GM18858 (cell line): ENCODE results near the gene DYSF.
"Not testable (repeated sequence)": the region's sequence is repeated elsewhere in the genome, so short reads cannot be mapped to it uniquely, and the experiment has no call there.

ENCODE experiments used
- ATAC-seq: cut with Tn5 transposase; IDR thresholded peaks from one replicate; pipeline ENCODE4 v1.9.1; 2021; ENCODE audit not compliant: unreplicated experiment

The DYSF gene

DNA sequence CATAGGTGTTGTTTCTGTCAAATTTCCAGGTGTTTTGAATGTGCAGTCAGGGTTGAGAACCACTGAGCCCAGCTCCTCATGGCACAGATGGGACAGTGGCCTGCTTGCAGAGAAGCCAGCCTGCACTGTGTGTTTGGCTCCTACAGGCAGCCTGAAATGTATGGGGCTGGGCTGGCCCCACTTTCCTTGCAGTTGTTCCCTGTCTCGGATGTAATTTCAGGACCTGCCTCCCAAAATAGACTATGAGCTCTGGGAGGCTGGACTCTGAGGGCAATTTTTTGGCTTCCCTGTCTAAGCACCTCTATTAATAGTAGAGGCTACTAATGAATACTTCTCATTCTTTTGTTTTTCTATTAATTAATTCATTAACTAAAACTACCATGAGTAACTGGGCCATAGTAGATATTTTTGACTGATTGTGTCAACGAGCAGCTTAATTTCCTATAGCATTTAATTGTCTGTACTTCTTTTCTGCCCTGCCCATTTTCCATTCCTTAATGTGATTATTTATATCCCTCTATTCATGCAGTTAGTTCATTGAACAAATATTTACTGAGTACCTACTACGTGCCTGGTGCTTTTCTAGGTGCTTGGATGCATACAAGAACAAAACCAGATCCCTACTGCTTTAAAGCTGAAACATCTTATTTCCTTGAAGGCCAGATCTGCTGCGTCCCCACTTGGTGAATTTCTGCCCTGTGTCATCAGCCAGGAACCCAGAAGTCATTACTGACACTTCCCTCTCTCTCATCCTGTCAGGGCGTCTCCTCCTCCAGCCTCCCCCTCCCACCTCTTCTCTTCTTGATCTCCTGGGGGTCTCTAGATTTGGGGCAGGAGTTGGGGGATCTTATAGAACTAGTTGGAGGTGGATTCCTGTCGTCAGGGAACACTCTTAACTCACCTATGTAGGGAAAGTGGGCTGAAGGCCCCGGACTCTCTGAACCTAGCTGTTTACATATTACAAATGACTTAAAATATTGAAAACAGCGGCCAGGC is 16.3 kb downstream of the DYSF start:
- no peak for ATAC-seq

DNA sequence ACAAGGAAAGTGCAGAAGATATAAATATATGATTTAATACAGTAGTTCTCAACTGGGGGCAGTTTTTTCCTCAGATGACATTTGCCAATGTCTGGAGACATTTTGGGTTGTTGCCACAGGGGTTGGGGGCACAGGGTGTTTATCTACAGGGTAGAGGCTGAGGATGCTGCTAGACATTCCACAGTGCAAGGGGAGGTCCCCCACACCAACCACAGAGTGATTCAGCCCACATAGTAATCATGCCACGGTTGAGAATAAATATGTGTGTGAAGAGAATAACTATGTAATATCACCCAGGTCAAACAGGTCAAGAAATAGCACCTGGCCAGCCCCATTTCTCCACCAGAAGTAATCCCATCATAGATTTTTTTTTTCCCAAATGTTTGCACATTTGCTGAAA is 17.9 kb downstream of the DYSF start:
- ATAC-seq, result no peak

DNA sequence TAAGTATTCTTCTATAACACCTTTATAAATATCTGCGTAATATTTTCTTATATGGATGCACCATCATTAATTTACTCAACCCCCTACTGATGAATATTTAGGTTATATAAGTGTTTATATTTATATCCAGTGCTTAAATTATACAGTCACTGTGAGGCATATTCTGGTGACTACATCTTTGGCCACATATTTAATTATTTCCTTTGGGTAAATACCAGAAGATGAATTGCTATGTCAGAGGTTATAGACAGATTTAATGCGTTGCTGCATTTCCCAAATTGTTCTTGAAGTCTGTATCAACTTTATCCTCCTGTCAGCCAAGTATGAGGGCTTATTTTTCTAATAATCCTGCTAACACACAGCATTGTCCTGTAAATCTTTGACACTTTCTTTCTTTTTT is 18.7 kb downstream of the DYSF start:
- no peak for ATAC-seq

DNA sequence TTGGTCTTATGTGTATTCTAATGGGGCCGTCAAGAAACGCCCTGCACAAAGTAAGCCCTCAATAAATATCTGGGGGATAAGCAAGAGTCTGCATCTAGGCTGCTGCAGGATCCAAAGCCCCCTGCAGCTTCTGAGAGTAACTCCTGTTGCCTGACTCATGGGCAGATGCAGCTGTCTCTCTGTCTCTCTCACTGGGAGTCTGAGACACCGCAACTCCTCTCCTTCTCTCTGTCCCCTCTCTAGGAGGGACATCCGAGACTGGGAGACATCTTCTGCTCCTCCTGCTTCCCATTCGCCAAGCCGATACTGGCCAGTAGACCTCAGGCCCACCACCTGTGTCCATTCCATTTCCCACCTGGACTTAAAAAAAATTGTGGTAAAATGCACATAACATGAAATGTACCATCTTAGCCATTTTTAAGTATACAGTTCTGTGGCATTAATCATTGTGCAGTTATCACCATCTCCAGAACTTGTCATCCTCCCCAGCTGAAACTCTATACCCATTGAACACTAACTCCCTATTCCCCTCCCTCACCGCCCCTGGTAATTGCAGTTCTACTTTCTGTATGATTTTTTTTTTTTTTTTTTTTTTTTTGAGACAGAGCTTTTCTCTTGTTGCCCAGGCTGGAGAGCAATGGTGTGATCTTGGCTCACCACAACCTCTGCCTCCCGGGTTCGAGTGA is 20.1 kb downstream of the DYSF start:
- no peak for ATAC-seq

DNA sequence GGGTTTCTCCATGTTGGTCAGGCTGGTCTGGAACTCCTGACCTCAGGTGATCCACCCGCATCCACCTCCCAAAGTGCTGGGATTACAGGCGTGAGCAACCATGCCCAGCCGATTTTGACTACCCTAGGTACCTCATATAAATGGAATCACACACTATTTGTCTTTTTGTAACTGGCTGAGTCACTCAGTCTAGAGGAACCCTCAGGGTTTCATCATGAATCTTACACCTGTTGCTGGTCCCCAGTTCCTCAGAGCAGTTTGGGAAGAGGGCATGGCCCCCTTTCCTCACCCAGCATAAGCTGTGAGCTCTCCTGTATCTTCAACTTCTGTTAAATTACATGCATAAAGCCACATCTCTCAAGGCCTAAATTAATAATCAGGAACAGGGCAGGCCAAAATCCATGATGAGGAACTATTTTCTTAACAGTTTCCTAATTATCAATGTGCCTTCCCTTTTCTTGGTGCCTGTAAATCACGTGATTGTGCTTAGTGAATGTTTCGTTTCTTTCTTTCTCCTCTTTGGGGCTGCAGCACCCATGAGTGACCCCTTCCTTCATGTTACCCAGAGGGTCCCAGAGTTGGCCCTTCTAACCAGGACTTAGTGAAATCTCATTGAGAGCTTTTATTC is 20.9 kb downstream of the DYSF start:
- no peak for ATAC-seq

DNA sequence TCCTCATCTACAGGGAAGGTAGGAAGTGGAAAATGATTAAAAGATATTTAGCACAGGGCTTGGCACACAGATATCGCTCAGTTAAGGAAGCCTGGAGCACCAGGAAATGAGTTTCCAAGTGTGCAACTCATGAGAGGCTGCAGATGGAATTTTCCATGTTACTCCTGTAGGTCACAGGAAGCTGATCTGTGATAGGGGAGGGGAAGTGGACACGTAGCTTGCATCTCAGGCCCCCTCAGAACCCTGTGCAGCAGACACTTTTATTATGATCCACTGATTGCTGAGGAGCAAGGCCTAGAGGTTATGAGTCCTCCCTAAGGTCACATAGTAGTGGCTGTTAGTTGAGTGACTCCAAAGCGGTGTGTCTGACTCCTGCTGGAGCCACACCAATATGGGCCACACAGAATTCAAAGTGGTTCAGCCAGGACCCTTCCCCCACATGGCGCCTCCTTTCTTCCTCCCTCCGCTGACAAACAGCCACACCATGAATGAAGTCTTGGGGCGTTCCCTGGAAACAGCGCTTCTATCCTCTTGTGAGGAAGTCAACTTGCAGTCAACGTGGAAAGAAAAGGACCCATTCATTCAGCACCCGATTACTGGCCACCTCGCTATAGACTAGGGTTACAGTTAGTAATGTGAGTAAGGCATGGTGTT is 21.5 kb downstream of the DYSF start:
- no peak for ATAC-seq

DNA sequence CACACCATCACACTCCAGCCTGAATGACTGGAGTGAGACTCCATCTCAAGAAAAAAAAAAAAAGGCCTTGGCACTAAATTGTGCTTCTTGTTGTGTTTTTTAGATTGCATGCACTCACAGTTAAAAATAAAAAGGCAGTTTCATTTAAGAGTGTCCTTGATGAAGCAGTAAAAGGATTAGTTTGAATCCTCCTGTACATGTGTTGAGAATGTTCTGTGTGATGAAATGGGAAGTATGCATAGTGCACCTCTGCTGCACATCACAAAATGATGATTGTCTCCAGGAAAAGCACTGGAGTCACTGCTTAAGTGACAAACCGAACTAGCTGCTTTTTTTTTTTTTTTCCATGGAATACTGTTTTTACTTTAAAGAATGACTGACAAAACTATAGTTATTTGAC is 23.1 kb downstream of the DYSF start:
- ATAC-seq, result no peak

DNA sequence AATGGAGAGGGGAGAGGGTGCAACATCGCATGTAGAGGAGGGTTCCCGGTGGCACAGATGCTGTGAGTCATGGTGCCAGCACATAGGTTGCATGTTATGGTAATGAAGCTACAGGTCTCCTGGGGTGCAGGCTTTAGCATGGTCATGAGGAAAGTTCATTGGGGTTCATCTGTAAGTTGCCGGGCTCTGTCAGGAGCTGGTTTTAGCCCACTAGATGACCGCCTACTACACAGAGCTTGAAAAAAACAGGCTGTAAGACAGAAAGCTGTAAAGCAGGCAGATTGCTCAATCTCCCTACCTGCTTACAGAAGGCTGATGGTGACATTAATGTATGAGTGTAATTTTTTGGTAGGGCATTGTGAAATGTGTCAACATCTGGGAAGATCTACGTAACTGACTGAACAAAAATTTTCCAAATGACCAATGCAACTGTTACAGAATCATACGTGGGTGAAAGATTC is 23.9 kb downstream of the DYSF start:
- ATAC-seq, result no peak

DNA sequence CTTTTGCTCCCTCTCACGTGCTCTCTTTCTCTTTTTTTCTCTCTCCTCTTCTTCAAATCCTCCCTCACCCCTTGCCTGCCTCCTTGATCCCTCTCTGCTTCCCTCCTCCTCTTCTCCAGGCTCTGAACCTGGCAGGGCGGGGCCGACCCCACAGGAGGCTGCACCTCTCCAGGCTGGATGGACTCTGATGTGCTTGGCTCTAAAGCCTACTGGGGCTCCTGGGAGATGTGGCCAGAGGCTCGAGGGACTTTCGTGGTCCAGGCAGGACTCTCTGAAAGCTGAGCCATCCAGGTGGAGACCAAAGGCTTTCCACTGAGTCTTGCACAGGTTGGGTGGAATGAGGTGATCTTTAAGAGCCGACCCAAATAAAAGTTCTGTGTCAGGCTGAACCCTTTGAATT is 25.4 kb downstream of the DYSF start:
- ATAC-seq, result no peak

DNA sequence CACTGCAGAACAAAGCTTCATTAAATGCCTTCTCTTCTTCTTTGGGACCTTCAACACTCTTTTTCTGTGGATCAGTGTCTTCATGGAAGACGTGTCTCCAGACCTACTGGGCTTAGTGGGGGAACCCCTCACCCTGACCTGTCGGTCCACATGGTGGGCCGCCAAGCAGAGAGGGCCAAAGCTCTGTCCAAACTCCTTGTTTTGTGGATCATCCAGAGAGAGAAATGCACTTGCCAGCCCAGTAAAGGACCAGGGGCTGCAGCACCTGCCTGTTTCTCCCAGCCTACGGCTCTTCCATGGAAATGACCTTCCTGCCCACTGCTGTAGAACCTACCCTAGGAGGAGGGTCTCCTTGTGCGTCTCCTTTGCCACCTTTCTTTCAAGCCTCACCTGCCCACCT is 25.9 kb downstream of the DYSF start:
- ATAC-seq, result no peak

DNA sequence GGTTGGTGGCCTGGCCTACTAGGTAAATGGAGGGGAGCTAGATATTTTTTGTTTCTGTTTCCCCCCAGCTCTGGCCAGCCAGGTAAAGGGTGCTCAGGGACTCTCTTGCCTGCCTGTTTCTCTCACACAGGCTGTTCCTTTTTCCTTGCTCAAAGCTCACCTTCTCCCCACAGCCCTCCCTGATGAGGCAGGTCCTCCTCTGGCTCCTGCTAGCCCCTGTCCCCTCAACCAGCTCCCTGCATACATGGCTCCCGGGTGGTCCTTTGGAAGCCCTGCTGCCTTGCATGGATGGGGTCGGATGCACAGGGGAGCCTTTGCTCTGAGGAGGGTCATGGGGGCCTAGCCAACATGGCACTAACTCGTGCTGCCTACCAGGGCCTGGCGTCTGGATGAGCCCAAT is 27.8 kb downstream of the DYSF start:
- ATAC-seq, result no peak

DNA sequence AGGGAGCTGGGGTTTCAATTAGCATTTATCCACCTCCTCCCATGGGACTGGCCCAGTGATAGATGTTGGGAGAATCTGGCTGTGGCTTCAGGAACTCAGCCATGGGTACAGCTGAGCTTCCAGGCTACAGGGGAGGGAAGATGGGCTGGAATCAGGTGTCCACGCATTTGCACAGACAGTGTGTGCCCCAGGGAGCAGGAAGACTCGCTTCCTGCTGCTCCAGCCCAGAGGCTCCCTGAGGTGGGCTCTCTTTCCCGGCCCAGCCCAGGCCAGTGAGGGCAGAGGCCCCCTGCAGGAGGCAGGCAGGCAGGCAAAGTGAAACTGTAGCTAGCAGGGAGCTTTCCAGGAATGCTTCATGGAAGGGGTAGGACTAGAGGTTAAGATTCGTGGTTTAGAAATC is 28.7 kb downstream of the DYSF start:
- ATAC-seq, result no peak

DNA sequence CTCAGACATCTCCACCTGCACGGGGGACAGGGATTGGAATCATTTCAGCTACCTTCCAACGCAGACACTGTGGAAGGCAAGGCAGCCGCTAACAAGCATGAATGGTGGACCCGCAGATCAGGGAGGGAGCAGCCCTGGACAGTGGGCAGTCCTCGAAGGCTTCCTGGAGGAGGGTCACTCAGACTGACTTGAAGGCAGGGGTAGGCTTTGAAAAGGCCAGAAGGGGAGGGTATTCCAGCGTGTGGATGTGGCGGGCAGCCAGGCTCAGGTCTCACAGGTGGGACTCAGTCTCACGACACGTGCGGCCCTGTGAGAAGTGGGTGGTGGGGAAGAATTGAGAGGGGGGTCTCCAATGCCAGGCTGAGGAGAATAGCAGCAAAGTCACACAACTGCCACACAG is 29.9 kb downstream of the DYSF start:
- ATAC-seq, result no peak

DNA sequence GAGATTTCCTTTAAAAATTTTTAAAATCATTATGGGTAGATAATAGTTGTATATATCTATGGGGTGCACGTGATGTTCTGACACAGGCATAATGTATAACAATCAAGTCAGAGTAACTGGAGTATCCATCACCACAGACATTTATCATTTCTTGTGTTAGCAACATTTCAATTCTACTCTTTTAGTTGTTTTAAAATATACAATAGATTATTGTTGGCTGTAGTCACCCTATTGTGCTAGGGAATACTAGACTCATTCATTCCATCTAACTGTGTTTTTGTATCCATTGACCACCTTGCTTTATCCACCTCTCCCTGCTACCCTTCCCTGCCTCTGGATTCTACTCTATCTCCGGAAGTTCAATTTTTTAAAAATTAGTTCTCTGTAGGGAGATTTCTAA is 31.0 kb downstream of the DYSF start:
- no peak for ATAC-seq

DNA sequence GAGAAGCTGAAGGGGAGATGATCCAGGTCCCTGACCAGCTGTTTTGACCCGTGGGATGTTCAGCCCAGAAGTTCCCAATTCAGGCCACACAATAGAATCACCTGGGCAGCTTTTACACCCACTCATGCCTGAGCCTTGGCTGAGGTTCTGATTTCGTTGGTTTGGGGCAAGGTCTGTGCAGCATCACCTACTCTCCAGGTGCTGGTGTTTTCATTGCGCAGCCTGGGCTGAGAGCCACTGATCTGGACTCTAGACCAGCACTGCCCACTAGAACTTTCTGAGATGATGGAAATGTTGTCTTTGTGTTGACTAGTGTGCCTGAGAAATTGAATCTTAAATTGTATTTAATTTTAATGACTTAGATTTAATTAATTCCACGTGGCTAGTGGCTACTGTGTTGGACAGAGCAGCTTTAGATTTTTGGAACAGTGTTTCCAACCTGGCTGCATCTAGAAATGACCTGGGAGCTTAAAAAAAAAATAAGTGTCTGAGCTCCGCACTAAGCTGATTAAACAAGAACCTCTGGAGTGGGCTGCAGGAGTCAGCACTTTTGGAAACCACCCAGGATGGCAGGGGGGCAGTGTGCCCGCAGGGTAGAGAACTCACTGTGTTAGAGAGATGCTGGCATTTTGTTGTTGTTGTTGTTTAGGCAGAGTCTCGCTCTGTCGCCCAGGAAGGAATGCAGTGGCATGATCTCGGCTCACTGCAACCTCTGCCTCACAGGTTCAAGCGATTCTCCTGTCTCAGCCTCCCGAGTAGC is 33.7 kb downstream of the DYSF start:
- no peak for ATAC-seq

DNA sequence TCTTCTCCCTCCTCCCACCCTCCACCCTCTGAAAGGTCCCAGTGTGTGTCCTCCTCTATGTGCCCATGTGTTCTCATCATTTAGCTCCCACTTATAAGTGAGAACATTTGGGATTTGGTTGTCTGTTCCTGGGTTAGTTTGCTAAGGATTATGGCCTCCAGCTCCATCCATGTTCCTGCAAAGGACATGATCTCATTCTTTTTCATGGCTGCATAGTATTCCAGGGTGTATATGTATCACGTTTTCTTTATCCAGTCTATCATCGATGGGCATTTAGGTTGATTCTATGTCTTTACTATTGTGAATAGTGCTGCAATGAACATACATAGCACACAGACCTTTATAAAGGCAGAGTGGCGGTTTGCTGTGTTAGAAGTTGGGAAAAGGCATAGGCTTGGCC is 38.2 kb downstream of the DYSF start:
- ATAC-seq, result not testable (repeated sequence)

DNA sequence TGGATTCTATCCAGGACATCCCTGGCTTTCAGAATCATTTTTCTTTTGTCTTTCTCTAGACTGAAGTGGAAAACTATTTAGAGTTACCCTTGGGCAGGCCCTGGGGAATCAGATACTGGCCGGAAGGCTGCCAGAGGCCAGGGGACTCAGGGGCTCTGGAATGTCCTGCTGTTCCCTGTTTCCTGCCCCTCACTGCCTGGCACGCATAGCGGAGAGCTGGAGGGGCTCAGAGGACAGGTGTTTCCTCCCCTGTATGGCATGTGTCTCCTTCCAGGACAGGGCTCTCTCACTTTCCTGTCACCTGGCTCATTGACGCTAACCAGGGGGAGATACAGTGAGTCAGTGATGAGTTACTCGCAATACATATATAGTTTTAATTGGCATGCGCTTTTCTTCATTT is 38.8 kb downstream of the DYSF start:
- no peak for ATAC-seq

DNA sequence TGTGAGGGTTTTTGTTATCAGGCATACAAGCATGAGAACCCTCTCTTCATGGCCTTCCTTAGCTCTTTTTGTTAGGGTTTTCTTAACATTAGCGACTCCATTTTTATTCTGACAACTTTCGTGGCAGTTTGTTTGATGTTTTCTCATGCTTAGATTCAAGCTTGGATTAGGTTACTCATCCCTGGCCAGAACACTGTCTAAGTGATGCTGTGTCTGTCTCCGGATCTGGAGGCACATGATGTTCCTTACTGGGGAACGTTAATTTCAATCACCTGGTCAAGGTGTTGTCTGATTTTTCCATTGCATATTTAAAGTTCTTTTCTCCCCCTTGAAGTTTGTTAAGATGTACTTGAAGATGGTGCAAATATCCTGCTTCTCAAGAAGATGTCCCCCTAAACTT is 40.7 kb downstream of the DYSF start:
- ATAC-seq, result no peak

DNA sequence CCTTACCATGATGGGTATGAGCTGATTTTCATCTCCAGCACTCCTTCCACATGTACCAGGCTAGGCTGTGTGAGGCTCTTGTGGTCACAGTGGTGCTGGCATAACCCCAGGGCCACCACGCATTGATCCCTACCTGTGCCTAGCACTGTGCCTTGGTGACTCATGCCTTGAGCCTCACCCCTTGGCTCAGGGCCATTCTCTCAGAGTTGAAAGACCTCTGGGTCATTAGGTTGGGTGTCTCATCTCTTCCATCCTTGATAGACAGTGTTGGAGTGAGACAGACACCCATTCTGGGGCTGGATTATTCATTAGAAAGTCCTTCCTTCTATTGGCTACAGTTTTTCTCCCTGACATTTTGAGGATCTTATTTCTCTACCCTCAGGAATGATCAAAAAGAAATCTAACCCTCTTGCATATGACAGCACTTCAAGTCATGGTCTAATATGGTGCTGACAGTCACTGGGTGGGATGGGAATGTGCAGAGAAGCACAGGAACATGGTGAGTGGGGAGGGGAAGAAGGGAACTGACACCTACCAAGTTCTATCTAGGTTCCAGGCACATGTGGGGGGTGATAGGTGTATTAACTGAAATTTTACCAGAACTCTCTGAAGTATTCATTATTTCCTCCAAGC is 41.3 kb downstream of the DYSF start:
- no peak for ATAC-seq

DNA sequence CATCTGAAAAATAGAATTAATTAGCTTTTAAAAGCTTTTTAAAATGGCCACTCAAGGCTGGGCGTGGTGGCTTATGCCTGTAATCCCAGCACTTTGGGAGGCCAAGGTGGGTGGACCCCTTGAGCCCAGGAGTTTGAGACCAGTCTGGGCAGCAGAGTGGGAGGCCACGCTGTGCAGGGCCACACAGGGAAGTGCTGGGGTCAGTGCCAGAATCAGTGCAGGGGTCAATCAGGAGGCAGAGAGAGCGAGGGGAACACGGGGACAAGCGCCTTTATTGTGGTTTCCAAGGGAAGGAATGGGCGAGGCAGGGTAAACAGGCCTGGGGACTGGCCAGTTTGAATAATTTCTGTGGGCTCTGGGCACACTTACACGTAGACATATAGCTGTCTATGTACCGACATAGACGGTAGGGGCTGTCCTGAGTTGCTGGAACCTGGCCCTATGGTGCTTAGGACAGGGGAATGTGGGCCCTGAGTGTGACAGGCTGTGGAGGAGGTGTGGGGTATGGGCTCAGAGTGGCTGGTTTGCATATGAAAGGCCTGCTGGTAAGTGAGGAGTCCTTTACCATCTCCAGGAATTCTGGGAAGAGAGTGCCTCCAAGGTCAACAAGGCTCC is 42.9 kb downstream of the DYSF start:
- ATAC-seq, result no peak
